ENCODE data around the gene IL15RA.

DNA sequence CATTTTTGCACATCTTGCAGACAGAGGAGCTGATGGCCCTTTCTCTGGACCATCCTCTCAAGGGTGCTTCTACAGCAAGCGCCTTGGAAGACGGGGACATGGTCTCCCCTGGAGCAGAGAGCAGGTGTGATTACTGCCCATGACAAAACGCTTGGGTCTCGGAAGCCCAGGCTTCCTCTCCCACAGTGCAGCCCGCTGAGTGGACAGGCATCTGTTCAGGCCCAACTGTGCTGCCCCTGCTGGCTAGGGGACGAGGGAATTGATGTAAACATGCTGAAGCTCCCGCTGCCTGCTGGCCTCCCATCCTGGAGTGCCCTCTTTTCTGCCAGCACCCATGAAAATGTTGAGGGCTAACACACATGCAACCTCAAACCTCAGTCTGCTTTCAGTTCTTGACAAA lies 14.3 kb downstream of the IL15RA start:
- TF ChIP-seq, protein P1, sequence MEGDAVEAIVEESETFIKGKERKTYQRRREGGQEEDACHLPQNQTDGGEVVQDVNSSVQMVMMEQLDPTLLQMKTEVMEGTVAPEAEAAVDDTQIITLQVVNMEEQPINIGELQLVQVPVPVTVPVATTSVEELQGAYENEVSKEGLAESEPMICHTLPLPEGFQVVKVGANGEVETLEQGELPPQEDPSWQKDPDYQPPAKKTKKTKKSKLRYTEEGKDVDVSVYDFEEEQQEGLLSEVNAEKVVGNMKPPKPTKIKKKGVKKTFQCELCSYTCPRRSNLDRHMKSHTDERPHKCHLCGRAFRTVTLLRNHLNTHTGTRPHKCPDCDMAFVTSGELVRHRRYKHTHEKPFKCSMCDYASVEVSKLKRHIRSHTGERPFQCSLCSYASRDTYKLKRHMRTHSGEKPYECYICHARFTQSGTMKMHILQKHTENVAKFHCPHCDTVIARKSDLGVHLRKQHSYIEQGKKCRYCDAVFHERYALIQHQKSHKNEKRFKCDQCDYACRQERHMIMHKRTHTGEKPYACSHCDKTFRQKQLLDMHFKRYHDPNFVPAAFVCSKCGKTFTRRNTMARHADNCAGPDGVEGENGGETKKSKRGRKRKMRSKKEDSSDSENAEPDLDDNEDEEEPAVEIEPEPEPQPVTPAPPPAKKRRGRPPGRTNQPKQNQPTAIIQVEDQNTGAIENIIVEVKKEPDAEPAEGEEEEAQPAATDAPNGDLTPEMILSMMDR (IDR thresholded peaks at IDR 0.05) = no peak
- TF ChIP-seq POLR2AphosphoS5 (IDR thresholded peaks at IDR 0.05) = no peak
